Tibial nerve (tissue), 3 donors: ENCODE measurements around the gene MME.

Experiments used
- CTCF ChIP-seq, 5 experiments: fragments of 200-600 bp in 3 of 5; fragments of 450-650 bp in 2 of 5; sonication (generic) in 3 of 5; IDR thresholded peaks; one replicate each; pipeline ENCODE4 v1.5.1; 2016 to 2019; ENCODE audit warnings: antibody characterized with exemption in 5 of 5, mild to moderate bottlenecking in 3 of 5, moderate library complexity in 2 of 5
- POLR2A ChIP-seq, 2 donors: fragments of 450-650 bp; IDR thresholded peaks; one replicate each; pipeline ENCODE4 v1.6.1; 2017; ENCODE audit warnings: antibody characterized with exemption in 2 of 2, mild to moderate bottlenecking in 2 of 2, moderate library complexity in 2 of 2

- TF ChIP-seq CTCF (IDR thresholded peaks at IDR 0.05) (no peak), POLR2A (IDR thresholded peaks at IDR 0.05) (no peak)
Measured at GRCh38 chr3:155038203-155038554, 41.9 kb upstream of the MME start.
